Neural cell (in vitro differentiated cells): ENCODE data around the gene P3H1. TPM values are rescaled to one million over a fixed set of nuclear protein-coding genes. Genes with fewer than 3 reads are reported as not detected.

Experiments
- H2AFZ ChIP-seq: fragments of 200-600, 300-800 bp; sonication (generic), shearing (Covaris generic); 2 replicates; pipeline ENCODE4 v1.6.0; 2014; ENCODE audit warnings: low read depth, mild to moderate bottlenecking, antibody characterized with exemption, low read length, moderate library complexity
- H3F3A ChIP-seq: fragments of 200-600 bp; shearing (Covaris generic); 2 replicates; pipeline ENCODE4 v1.6.1; 2016; ENCODE audit warnings: mild to moderate bottlenecking, moderate library complexity, mixed read lengths, antibody characterized with exemption, low read length; ENCODE audit not compliant: insufficient read depth, poor library complexity, severe bottlenecking
- H3K27ac ChIP-seq: fragments of 200-600, 300-800 bp; sonication (generic), shearing (Covaris generic); 2 replicates; pipeline ENCODE4 v1.5.1; 2014; ENCODE audit warnings: mild to moderate bottlenecking, low read length, moderate library complexity
- H3K27me3 ChIP-seq: fragments of 300-800, 200-600 bp; sonication (generic), shearing (Covaris generic); 2 replicates; pipeline ENCODE4 v1.6.0; 2014; ENCODE audit warnings: mild to moderate bottlenecking, low read depth, low read length, moderate library complexity; ENCODE audit not compliant: insufficient read depth
- H3K36me3 ChIP-seq: fragments of 300-800, 200-600 bp; sonication (generic), shearing (Covaris generic); 2 replicates; pipeline ENCODE4 v1.5.1; 2014; ENCODE audit warnings: mild to moderate bottlenecking, antibody characterized with exemption, low read length, moderate library complexity; ENCODE audit not compliant: insufficient read depth
- H3K4me2 ChIP-seq: fragments of 300-800, 200-600 bp; sonication (generic), shearing (Covaris generic); 2 replicates; pipeline ENCODE4 v1.6.0; 2014; ENCODE audit warnings: mild to moderate bottlenecking, low read length
- H3K4me3 ChIP-seq: fragments of 300-800, 200-600 bp; sonication (generic), shearing (Covaris generic); 2 replicates; pipeline ENCODE4 v1.5.1; 2014; ENCODE audit warnings: mild to moderate bottlenecking, low read length, moderate library complexity
- H3K79me2 ChIP-seq: fragments of 200-600 bp; shearing (Covaris generic); replicated peaks from 2 replicates; pipeline ENCODE4 v1.6.0; 2014; ENCODE audit warnings: mild to moderate bottlenecking, low read length, moderate library complexity; ENCODE audit not compliant: insufficient read depth
- H3K9ac ChIP-seq: fragments of 300-800, 200-600 bp; sonication (generic), shearing (Covaris generic); 2 replicates; pipeline ENCODE4 v1.6.1; 2016; ENCODE audit warnings: mild to moderate bottlenecking, low read length, mixed read lengths
- H3K9me2 ChIP-seq: fragments of 200-600 bp; shearing (Covaris generic); 2 replicates; pipeline ENCODE4 v1.6.1; 2016; ENCODE audit warnings: mild to moderate bottlenecking, low read length, mixed read lengths; ENCODE audit not compliant: insufficient read depth
- H3K9me3 ChIP-seq: fragments of 200-600, 300-800 bp; sonication (generic), shearing (Covaris generic); 2 replicates; pipeline ENCODE4 v1.6.1; 2016; ENCODE audit warnings: mild to moderate bottlenecking, mixed run types, low read length, moderate library complexity, mixed read lengths
- H4K20me1 ChIP-seq: fragments of 200-600 bp; shearing (Covaris generic); 2 replicates; pipeline ENCODE4 v1.6.1; 2016; ENCODE audit warnings: mild to moderate bottlenecking, mixed run types; ENCODE audit not compliant: insufficient read depth
- EP300 ChIP-seq: fragments of 450-650 bp; conservative IDR thresholded peaks from 2 replicates; pipeline ENCODE4 v1.6.1; 2014; ENCODE audit warnings: antibody characterized with exemption, mild to moderate bottlenecking, moderate library complexity; ENCODE audit not compliant: poor library complexity, severe bottlenecking
- EZH2 ChIP-seq: fragments of 200-600, 300-800 bp; shearing (Covaris generic), sonication (generic); IDR thresholded peaks from 2 replicates; pipeline ENCODE4 v1.6.1; 2014; ENCODE audit warnings: antibody characterized with exemption, low read length, borderline replicate concordance, mild to moderate bottlenecking; ENCODE audit not compliant: insufficient read depth, poor library complexity, severe bottlenecking
- MXI1 ChIP-seq: fragments of 450-650 bp; conservative IDR thresholded peaks from 2 replicates; pipeline ENCODE4 v1.6.1; 2014; ENCODE audit warnings: antibody characterized with exemption, mild to moderate bottlenecking; ENCODE audit not compliant: poor library complexity, severe bottlenecking
- POLR2AphosphoS5 ChIP-seq: IDR thresholded peaks from 2 replicates; pipeline ENCODE4 v1.6.1; 2012
- RAD21 ChIP-seq: fragments of 450-650 bp; conservative IDR thresholded peaks from 2 replicates; pipeline ENCODE4 v1.6.1; 2014; ENCODE audit warnings: antibody characterized with exemption, mild to moderate bottlenecking, moderate library complexity
- REST ChIP-seq: IDR thresholded peaks from 2 replicates; pipeline ENCODE4 v1.6.1; 2012; ENCODE audit warnings: borderline replicate concordance
- SMC3 ChIP-seq: fragments of 450-650 bp; conservative IDR thresholded peaks from 2 replicates; pipeline ENCODE4 v1.6.1; 2014; ENCODE audit warnings: antibody characterized with exemption, mild to moderate bottlenecking, moderate library complexity; ENCODE audit not compliant: poor library complexity
- TAF1 ChIP-seq: IDR thresholded peaks from 2 replicates; pipeline ENCODE4 v1.6.1; 2012; ENCODE audit warnings: low read depth
- polyA plus RNA-seq: library from polyadenylated mRNA; depleted of rRNA; stranded (reverse); fragments of >200 nt; gene quantifications from 2 replicates; pipeline ENCODE4 v1.2.3, GENCODE V29; 2014
- TF ChIP-seq, protein P1 (sequence below): fragments of 450-650 bp; IDR thresholded peaks from 2 replicates; pipeline ENCODE4 v1.5.1; 2014; ENCODE audit warnings: antibody characterized with exemption, mild to moderate bottlenecking, moderate library complexity; ENCODE audit not compliant: poor library complexity, severe bottlenecking

The P3H1 gene
- polyA plus RNA-seq, 1 donor from 2014 or later, result 32.4 TPM

DNA sequence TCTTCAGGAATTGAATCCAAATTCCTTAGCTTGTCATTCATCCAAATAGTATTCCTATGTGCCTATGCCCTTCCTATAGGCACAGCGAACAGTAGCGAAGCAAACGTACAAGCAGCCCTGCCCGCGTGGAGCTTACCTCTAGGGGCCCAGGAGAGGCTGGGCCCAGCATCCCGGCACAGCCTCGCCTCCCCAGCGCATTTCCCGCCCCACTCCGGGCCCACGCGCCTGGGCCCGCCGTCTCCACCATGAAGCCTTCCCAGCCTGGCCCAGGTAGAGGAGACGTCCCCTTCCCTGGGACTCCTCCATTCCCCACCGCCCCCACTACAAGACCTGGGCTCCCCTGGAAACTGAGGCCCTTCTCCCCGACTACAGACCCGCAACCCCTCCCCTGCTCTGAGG lies 17.7 kb upstream of the P3H1 start:
- Histone ChIP-seq H3K79me2 (no peaks in the 10 kb centered on the region), H3K9me2 (no peaks in the 10 kb centered on the region), H3K4me2 (no peak overlapping the region), H3K9ac (no peak overlapping the region), H3K27me3 (no peaks in the 10 kb centered on the region), H3K9me3 (no peaks in the 10 kb centered on the region), H3K4me3 (no peak overlapping the region), H3F3A (no peaks in the 10 kb centered on the region), H4K20me1 (no peaks in the 10 kb centered on the region), H3K36me3 (no peaks in the 10 kb centered on the region), H3K27ac (no peak overlapping the region), H2AFZ (no peak overlapping the region)
- TF ChIP-seq EZH2, result no peak
- TF ChIP-seq, protein P1, sequence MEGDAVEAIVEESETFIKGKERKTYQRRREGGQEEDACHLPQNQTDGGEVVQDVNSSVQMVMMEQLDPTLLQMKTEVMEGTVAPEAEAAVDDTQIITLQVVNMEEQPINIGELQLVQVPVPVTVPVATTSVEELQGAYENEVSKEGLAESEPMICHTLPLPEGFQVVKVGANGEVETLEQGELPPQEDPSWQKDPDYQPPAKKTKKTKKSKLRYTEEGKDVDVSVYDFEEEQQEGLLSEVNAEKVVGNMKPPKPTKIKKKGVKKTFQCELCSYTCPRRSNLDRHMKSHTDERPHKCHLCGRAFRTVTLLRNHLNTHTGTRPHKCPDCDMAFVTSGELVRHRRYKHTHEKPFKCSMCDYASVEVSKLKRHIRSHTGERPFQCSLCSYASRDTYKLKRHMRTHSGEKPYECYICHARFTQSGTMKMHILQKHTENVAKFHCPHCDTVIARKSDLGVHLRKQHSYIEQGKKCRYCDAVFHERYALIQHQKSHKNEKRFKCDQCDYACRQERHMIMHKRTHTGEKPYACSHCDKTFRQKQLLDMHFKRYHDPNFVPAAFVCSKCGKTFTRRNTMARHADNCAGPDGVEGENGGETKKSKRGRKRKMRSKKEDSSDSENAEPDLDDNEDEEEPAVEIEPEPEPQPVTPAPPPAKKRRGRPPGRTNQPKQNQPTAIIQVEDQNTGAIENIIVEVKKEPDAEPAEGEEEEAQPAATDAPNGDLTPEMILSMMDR, result no peak
- TF ChIP-seq RAD21, result no peak
- TF ChIP-seq SMC3, result no peak
- TF ChIP-seq MXI1, result no peak
- no peak for TF ChIP-seq EP300
- TF ChIP-seq TAF1, result no peak
- no peak for TF ChIP-seq REST
- no peak for TF ChIP-seq POLR2AphosphoS5

- Histone ChIP-seq H3K9ac (no peak overlapping the region), H3K79me2 (no peaks in the 10 kb centered on the region), H3K9me3 (no peaks in the 10 kb centered on the region), H2AFZ (no peak overlapping the region), H3K9me2 (no peaks in the 10 kb centered on the region), H4K20me1 (no peaks in the 10 kb centered on the region), H3K4me3 (no peak overlapping the region), H3K27ac (no peak overlapping the region), H3K4me2 (no peak overlapping the region), H3K27me3 (no peaks in the 10 kb centered on the region), H3K36me3 (peaks cover 2% of the 10 kb centered on the region), H3F3A (no peaks in the 10 kb centered on the region)
- no peak for TF ChIP-seq RAD21
- TF ChIP-seq EP300, result no peak
- no peak for TF ChIP-seq SMC3
- TF ChIP-seq MXI1, result no peak
- TF ChIP-seq, protein P1, result no peak
- no peak for TF ChIP-seq TAF1
- TF ChIP-seq REST, result no peak
- TF ChIP-seq EZH2, result no peak
- no peak for TF ChIP-seq POLR2AphosphoS5
These were observed 16.3 kb upstream of the P3H1 start for GRCh38 chr1:42783092-42783491.
